Ovary (tissue), 9 donors: ENCODE data around the gene DIS3L. TPM values are rescaled to one million over a fixed set of nuclear protein-coding genes. Genes with fewer than 3 reads are reported as not detected.

ENCODE experiments used
- DNase-seq, 5 donors: peaks; one replicate each; pipeline ENCODE4 v3.0.0-alpha.2; 2019 to 2020
- H3K27ac ChIP-seq, 2 donors: fragments of 200-600 bp; one replicate each; pipeline versions ENCODE4 v1.5.1 to v1.8.0; 2019 to 2022
- H3K27me3 ChIP-seq: fragments of 200-600 bp; one replicate; pipeline ENCODE4 v1.8.0; 2022
- H3K36me3 ChIP-seq: fragments of 200-600 bp; sonication (generic); one replicate; pipeline ENCODE4 v1.5.1; 2019
- H3K4me1 ChIP-seq: one replicate; pipeline ENCODE4 v1.8.1; 2013; ENCODE audit warnings: mild to moderate bottlenecking, moderate library complexity; ENCODE audit not compliant: insufficient read depth
- H3K4me3 ChIP-seq: fragments of 200-600 bp; sonication (generic); one replicate; pipeline ENCODE4 v1.5.1; 2017
- H3K9me3 ChIP-seq, 2 donors: fragments of 200-600 bp in 1 of 2; sonication (generic) in 1 of 2; one replicate each; pipeline versions ENCODE4 v1.5.1 to v1.8.1; 2013 to 2019; ENCODE audit warnings: mild to moderate bottlenecking in 1 of 2, moderate library complexity in 1 of 2
- EP300 ChIP-seq: sonication (generic); formaldehyde crosslinking; IDR thresholded peaks from one replicate; pipeline ENCODE4 v1.6.1; 2017; ENCODE audit warnings: antibody characterized with exemption
- POLR2A ChIP-seq: fragments of 450-650 bp; IDR thresholded peaks from one replicate; pipeline ENCODE4 v1.6.1; 2017; ENCODE audit warnings: antibody characterized with exemption, mild to moderate bottlenecking, moderate library complexity
- WGBS, 3 donors: extraction: QIAGEN DNeasy Blood & Tissue Kit in 1 of 3; methylation state at CpG; one replicate each; pipeline versions ENCODE4 v1.1.5 to v1.1.7; 2013 to 2017; 5-methylcytosine and 5-hydroxymethylcytosine counted together
- intact Hi-C, 4 donors: fragments of 100-400 bp; cut with DNase I; formaldehyde crosslinking; loops; one replicate each; pipeline versions ENCODE4 v1.11.0 to v1.15.1; 2022 to 2023
- polyA plus RNA-seq, 2 donors: library from polyadenylated mRNA; stranded (reverse); fragments of 200-250 nt in 1 of 2; fragments of 350-450 nt in 1 of 2; fragmentation: Illumina TruSeq in 1 of 2; extraction: RNeasy Lipid Tissue Mini Kit (QIAGEN cat#74804) in 1 of 2; gene quantifications; one replicate each; pipeline ENCODE4 v1.2.3, GENCODE V29; 2013 to 2014
- total RNA-seq, 7 donors: library from RNA; depleted of rRNA in 2 of 7; stranded (reverse); fragments of >200 nt in 2 of 7; fragmentation: NEBNext Ultra II Directional in 3 of 7; extraction: Animal tissue kit (Norgen Biotek cat#: 25700) in 3 of 7; gene quantifications; one replicate each; pipeline versions ENCODE4 v1.1.0 to v1.2.4, GENCODE V29; 2016 to 2023
- TF ChIP-seq, protein P1 (sequence below), 3 donors: fragments of 450-650 bp in 2 of 3; fragments of 200-600 bp in 1 of 3; IDR thresholded peaks; one replicate each; pipeline versions ENCODE4 v1.5.1 to v1.8.0; 2016 to 2022; ENCODE audit warnings: antibody characterized with exemption in 3 of 3, mild to moderate bottlenecking in 1 of 3
- donor health status: DM: no; HTN: no; CAD: no; lungs with moderate emphysema.
- donor health status: DM: no; HTN: no; CAD: no.
- donor health status: Bipolar disorder and iron deficiency.
- donor health status: DM: yes; HTN: yes; CAD: no.
- donor health status: DM: no; HTN: no; CAD: no.
- donor health status: DM: yes; HTN: yes; CAD: no.

DIS3L gene
- total and polyA plus RNA-seq, 9 donors, result 19.6 to 54.6 (median 31.9) TPM

GRCh38 chr15:66294157-66294931, 976 bp downstream of the DIS3L start:
- intact Hi-C loops, result loop anchor here in 1 of 4 donors (5.0 kb wide), 1 partner anchor 462 kb away; no protein-coding TSS in a partner anchor
- TF ChIP-seq EP300 (no peak), POLR2A (no peak)
- TF ChIP-seq, protein P1, sequence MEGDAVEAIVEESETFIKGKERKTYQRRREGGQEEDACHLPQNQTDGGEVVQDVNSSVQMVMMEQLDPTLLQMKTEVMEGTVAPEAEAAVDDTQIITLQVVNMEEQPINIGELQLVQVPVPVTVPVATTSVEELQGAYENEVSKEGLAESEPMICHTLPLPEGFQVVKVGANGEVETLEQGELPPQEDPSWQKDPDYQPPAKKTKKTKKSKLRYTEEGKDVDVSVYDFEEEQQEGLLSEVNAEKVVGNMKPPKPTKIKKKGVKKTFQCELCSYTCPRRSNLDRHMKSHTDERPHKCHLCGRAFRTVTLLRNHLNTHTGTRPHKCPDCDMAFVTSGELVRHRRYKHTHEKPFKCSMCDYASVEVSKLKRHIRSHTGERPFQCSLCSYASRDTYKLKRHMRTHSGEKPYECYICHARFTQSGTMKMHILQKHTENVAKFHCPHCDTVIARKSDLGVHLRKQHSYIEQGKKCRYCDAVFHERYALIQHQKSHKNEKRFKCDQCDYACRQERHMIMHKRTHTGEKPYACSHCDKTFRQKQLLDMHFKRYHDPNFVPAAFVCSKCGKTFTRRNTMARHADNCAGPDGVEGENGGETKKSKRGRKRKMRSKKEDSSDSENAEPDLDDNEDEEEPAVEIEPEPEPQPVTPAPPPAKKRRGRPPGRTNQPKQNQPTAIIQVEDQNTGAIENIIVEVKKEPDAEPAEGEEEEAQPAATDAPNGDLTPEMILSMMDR (IDR thresholded peaks at IDR 0.05), result no peak
- H3K27ac ChIP-seq, result peak overlapping the region; percentile 87 to 95
- peak in 1 of 5 donors; percentile 12 for DNase-seq
- no peaks in the 10 kb centered on the region for H3K9me3 ChIP-seq
- peak overlapping the region; percentile 65 for H3K4me3 ChIP-seq
- H3K36me3 ChIP-seq, result no peaks in the 10 kb centered on the region
- no peaks in the 10 kb centered on the region for H3K27me3 ChIP-seq
- H3K4me1 ChIP-seq, result peaks cover 5% of the 10 kb centered on the region
- 1 to 2% (median 1%) methylated on average over 15 to 16 of the region's 16 CpGs for WGBS, 3 donors

DNA sequence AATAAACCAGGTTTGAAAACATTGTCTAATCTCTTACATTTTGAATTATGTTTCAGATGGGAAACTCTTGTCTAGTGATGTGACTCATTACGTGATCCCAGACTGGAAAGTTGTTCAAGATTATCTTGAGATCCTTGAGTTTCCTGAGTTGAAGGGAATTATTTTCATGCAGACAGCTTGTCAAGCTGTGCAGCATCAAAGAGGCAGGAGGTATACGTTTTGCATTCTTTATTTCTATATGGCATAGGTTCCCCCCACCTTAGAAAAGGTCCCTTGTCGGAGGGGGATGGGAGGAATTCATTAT, 1.5 kb downstream of the DIS3L start:
- H3K27ac ChIP-seq, result peak overlapping the region in 1 of 2 donors; percentile 95
- DNase-seq, result no peak
- intact Hi-C loops, result loop anchor here in 1 of 4 donors (5.0 kb wide), 1 partner anchor 463 kb away; no protein-coding TSS in a partner anchor
- H3K36me3 ChIP-seq, result no peaks in the 10 kb centered on the region
- peaks cover 5% of the 10 kb centered on the region for H3K4me1 ChIP-seq
- TF ChIP-seq EP300 (no peak), POLR2A (no peak)
- TF ChIP-seq, protein P1 (IDR thresholded peaks at IDR 0.05), result no peak
- no peaks in the 10 kb centered on the region for H3K27me3 ChIP-seq
- no peaks in the 10 kb centered on the region for H3K9me3 ChIP-seq
- WGBS, 3 donors, result 18 to 28% (median 18%) methylated on average over 3 of the region's 3 CpGs
- no peak overlapping the region for H3K4me3 ChIP-seq

DNA sequence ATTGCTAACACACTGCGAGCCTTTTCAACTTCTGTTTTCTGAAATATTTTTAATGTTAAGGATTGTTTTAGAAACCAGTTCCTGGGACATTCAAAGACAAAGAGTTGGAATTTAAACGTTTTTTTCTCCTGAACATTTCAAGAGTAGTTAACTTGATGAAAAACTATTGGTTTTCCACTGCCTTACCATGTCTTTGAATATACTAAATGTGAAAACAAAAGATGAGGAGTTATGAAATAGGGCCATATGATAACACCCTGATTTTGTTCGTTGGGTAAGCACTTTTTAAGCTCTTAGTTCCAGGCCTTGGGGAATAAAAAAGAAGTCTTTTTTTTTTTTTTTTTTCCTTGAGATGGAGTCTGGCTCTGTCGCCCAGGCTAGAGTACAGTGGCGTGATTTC, 2.8 kb downstream of the DIS3L start:
- H3K4me3 ChIP-seq, result no peak overlapping the region
- TF ChIP-seq, protein P1 (IDR thresholded peaks at IDR 0.05), result no peak
- TF ChIP-seq EP300 (no peak), POLR2A (no peak)
- DNase-seq, result no peak
- H3K4me1 ChIP-seq, result peaks cover 5% of the 10 kb centered on the region
- intact Hi-C loops, result no loop called here
- no peaks in the 10 kb centered on the region for H3K27me3 ChIP-seq
- WGBS, 3 donors, result 46 to 56% (median 53%) methylated on average over 5 of the region's 5 CpGs
- H3K27ac ChIP-seq, result no peak overlapping the region
- no peaks in the 10 kb centered on the region for H3K36me3 ChIP-seq
- H3K9me3 ChIP-seq, result no peaks in the 10 kb centered on the region

GRCh38 chr15:66298803-66299251, 5.5 kb downstream of the DIS3L start:
- TF ChIP-seq POLR2A, result no peak
- TF ChIP-seq, protein P1 (IDR thresholded peaks at IDR 0.05), result no peak
- TF ChIP-seq EP300, result no peak
- no peak overlapping the region for H3K4me3 ChIP-seq
- no peaks in the 10 kb centered on the region for H3K9me3 ChIP-seq
- H3K36me3 ChIP-seq, result no peaks in the 10 kb centered on the region
- no peaks in the 10 kb centered on the region for H3K27me3 ChIP-seq
- no peak overlapping the region for H3K27ac ChIP-seq
- WGBS, 3 donors, result 61 to 80% (median 69%) methylated on average over 4 of the region's 4 CpGs
- H3K4me1 ChIP-seq, result peaks cover 3% of the 10 kb centered on the region
- intact Hi-C loops, result no loop called here
- no peak for DNase-seq
